GM12873 (cell line): ENCODE data around the gene PHYKPL.

Source experiments
- TF ChIP-seq, protein P1 (sequence below): IDR thresholded peaks from 2 replicates; pipeline ENCODE4 v1.5.1; 2012; ENCODE audit warnings: low read depth, mild to moderate bottlenecking, moderate library complexity, low read length, control low read depth; ENCODE audit not compliant: insufficient read depth; ENCODE audit errors: missing control alignments

The PHYKPL gene

DNA sequence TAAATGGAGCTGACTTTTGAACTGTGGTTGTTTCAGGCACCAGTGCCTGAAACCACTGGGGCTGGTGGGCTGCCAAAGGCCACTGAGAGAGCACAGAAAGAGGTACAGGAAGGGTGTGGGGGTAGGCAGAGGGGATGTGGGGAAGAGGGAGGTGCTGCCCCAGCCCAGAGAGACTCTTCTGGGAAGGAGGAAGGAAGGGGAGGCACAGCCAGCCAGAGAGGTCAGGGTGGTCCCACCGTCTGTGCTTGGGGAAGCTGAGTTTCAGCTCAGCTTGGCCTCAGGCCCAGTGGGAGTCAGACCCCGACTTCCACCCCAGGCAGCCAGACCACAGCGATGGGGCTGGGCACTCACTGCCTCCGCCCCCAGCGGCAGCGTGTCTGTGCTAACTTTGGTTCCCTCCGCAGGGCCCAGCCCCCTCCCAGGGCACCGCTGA is 8.6 kb upstream of the PHYKPL start:
- TF ChIP-seq, protein P1, sequence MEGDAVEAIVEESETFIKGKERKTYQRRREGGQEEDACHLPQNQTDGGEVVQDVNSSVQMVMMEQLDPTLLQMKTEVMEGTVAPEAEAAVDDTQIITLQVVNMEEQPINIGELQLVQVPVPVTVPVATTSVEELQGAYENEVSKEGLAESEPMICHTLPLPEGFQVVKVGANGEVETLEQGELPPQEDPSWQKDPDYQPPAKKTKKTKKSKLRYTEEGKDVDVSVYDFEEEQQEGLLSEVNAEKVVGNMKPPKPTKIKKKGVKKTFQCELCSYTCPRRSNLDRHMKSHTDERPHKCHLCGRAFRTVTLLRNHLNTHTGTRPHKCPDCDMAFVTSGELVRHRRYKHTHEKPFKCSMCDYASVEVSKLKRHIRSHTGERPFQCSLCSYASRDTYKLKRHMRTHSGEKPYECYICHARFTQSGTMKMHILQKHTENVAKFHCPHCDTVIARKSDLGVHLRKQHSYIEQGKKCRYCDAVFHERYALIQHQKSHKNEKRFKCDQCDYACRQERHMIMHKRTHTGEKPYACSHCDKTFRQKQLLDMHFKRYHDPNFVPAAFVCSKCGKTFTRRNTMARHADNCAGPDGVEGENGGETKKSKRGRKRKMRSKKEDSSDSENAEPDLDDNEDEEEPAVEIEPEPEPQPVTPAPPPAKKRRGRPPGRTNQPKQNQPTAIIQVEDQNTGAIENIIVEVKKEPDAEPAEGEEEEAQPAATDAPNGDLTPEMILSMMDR: no peak

DNA sequence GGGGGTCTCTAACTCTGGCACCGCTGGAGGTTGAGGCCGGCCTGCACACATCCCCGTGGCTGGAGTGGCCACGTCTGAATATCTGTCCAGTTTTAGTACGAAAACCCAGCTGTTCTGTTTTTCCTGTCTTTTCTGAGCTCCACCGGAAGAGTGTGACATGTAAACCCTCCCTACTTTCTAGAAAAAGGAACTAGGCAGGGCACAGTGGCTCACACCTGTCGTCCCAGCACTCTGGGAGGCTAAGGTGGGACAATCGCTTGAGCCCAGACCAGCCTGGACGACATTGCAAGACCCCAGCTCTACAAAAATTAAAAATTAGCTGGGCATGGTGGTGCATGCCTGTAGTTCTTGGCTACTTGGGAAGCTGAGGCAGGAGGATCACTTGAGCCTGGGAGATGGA is 8.2 kb upstream of the PHYKPL start:
- TF ChIP-seq, protein P1: no peak

DNA sequence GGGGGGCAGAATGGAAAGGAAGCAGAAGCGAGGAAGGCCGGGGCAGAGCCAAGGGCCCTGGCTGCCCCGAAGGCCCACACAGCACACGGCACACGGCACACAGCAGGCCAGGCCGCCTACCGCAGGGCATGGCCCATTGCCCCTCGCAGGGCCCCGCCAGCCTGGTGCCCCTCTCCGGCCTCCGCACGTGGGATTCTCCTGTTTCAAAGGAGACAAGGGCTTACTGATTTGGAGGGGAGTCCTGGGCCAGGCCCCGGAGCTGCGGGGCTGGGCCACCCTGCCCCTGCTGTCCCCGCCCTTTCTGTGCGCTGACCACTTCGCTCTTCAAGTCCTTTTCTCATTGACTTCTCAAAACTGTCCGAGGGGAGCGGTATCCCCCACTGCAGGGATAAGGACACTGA is 7.7 kb upstream of the PHYKPL start:
- TF ChIP-seq, protein P1: no peak

GRCh38 chr5:178238711-178239592 is 6.3 kb upstream of the PHYKPL start:
- TF ChIP-seq, protein P1: no peak

DNA sequence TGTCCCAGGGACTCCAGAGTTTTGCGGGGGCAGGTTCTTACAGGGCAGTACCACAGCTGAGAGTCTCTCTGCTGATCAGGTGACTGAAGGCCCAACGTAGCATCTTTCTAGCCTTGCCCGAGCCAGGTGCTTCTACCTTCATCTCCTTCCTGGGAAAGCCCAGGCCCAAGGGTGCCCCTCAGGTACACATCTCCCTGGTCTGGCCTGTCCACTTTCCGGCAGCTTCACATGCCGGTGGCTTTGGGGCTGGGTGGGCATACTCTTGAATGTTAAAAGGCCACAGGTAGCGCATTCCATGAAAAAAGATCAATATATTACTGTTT is 5.7 kb upstream of the PHYKPL start:
- TF ChIP-seq, protein P1: no peak

- TF ChIP-seq, protein P1: no peak
These were observed 5.1 kb upstream of the PHYKPL start for GRCh38 chr5:178237431-178238312.

DNA sequence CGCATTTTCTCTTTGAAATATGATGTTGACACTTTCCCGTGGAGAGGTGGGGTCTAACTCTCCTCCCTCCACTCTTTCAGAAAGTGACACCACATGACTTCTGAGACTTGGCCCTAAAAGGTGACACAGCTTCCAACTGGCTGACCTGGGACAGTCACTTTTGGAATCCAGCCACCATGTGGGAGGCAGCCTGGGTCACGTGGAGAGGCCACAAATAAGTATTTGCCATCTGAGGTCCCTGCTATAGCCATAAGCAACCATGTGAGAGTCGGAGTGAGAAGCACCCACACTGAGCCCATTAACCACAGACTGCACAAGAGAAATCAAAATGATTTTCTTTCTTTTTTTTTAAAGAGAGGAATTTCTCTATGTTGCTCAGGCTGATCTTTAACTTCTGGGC is 4.1 kb upstream of the PHYKPL start:
- TF ChIP-seq, protein P1: no peak
